ENCODE data around the gene SGK1.
"Not testable (repeated sequence)": the region's sequence is repeated elsewhere in the genome, so short reads cannot be mapped to it uniquely, and the experiment has no call there.

Gene SGK1

GRCh38 chr6:134190883-134191282 is 127.0 kb downstream of the SGK1 start:
- TF ChIP-seq, protein P1, sequence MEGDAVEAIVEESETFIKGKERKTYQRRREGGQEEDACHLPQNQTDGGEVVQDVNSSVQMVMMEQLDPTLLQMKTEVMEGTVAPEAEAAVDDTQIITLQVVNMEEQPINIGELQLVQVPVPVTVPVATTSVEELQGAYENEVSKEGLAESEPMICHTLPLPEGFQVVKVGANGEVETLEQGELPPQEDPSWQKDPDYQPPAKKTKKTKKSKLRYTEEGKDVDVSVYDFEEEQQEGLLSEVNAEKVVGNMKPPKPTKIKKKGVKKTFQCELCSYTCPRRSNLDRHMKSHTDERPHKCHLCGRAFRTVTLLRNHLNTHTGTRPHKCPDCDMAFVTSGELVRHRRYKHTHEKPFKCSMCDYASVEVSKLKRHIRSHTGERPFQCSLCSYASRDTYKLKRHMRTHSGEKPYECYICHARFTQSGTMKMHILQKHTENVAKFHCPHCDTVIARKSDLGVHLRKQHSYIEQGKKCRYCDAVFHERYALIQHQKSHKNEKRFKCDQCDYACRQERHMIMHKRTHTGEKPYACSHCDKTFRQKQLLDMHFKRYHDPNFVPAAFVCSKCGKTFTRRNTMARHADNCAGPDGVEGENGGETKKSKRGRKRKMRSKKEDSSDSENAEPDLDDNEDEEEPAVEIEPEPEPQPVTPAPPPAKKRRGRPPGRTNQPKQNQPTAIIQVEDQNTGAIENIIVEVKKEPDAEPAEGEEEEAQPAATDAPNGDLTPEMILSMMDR (IDR thresholded peaks at IDR 0.05; ENCODE audit: low read depth, low read length, missing control alignments): no peak
- no peak overlapping the region for H3K4me3 ChIP-seq (ENCODE audit: low read depth, low read length)
- DNase-seq (ENCODE audit: low read depth): no peak
- in situ Hi-C loops (cut with HindIII; ENCODE audit: low sequenced_read_pairs): no loop called here

- DNase-seq (ENCODE audit: low read depth): no peak
- no peak overlapping the region for H3K4me3 ChIP-seq (ENCODE audit: low read depth, low read length)
- TF ChIP-seq, protein P1 (IDR thresholded peaks at IDR 0.05; ENCODE audit: low read depth, low read length, missing control alignments): no peak
- in situ Hi-C loops (cut with HindIII; ENCODE audit: low sequenced_read_pairs): no loop called here
These were observed 130.2 kb downstream of the SGK1 start for GRCh38 chr6:134187751-134188150.

- no peak overlapping the region for H3K4me3 ChIP-seq (ENCODE audit: low read depth, low read length)
- in situ Hi-C loops (cut with HindIII; ENCODE audit: low sequenced_read_pairs): no loop called here
- DNase-seq (ENCODE audit: low read depth): no peak
- TF ChIP-seq, protein P1 (IDR thresholded peaks at IDR 0.05; ENCODE audit: low read depth, low read length, missing control alignments): no peak
These were observed 130.8 kb downstream of the SGK1 start for GRCh38 chr6:134187154-134187553.

DNA sequence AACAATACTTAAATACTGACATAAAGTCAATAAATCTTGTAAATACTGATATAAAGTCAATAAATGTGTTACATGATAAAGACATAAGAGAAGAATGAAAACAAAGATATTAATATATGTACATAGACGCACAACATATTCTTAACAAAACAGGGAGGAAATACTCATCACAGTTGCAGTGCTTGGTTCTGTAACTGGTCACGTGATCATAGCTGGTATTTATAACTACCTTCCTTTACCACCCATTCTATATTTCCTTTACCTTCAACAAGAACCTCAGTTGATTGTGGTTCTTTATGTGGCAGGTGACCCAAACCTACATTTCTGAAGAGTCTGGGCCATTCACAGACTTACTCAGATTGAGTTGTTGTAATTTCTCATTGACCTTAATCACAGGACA is 131.6 kb downstream of the SGK1 start:
- TF ChIP-seq, protein P1 (IDR thresholded peaks at IDR 0.05; ENCODE audit: low read depth, low read length, missing control alignments): no peak
- in situ Hi-C loops (cut with HindIII; ENCODE audit: low sequenced_read_pairs): no loop called here
- no peak overlapping the region for H3K4me3 ChIP-seq (ENCODE audit: low read depth, low read length)

DNA sequence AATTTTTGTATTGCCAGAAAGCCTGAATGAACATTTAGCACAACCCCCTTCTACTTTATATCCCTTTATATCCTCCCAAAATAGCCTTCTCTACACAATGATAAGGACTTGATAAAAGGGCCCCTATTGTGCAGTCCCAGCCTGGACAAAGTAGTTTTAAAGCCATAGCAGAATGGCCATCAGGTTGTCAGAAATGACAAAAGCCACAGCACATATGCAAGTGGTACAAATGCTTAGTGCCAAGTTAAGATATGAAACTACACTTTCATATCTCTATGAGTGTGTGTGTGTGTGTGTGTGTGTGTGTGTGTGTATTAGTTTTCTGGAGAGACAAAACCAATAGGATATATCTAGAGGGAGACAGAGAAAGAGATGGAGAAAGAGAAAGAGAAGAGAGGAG is 132.6 kb downstream of the SGK1 start:
- DNase-seq (ENCODE audit: low read depth): no peak
- in situ Hi-C loops (cut with HindIII; ENCODE audit: low sequenced_read_pairs): no loop called here
- no peak overlapping the region for H3K4me3 ChIP-seq (ENCODE audit: low read depth, low read length)
- TF ChIP-seq, protein P1 (IDR thresholded peaks at IDR 0.05; ENCODE audit: low read depth, low read length, missing control alignments): no peak

More for the DNA sequence above, 131.6 kb downstream of the SGK1 start:
- no peak for DNase-seq (ENCODE audit: low read depth)

DNA sequence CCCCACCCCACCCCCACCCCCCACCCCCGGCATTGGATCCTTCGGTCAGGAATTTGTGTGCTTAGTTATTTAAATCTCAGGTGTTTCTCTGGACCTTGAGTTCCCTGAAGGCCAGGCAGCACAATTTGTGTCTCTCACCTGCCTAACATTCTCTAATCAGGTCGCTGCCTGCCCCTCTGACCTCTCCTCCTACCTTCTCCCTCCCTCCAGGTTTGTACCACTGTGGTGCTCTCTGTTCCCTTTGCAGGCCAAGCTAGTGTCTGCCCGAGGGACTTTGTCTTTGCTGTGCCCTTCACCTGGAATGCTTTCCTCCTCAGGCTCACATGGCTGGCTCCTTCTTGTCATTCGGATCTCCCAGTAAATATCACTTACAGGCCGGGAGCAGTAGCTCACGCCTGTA is 134.1 kb downstream of the SGK1 start:
- DNase-seq (ENCODE audit: low read depth): no peak
- TF ChIP-seq, protein P1 (IDR thresholded peaks at IDR 0.05; ENCODE audit: low read depth, low read length, missing control alignments): no peak
- in situ Hi-C loops (cut with HindIII; ENCODE audit: low sequenced_read_pairs): loop anchor here (5.0 kb wide), 1 partner anchor 638 kb away; no protein-coding TSS in a partner anchor
- H3K4me3 ChIP-seq (ENCODE audit: low read depth, low read length): no peak overlapping the region

DNA sequence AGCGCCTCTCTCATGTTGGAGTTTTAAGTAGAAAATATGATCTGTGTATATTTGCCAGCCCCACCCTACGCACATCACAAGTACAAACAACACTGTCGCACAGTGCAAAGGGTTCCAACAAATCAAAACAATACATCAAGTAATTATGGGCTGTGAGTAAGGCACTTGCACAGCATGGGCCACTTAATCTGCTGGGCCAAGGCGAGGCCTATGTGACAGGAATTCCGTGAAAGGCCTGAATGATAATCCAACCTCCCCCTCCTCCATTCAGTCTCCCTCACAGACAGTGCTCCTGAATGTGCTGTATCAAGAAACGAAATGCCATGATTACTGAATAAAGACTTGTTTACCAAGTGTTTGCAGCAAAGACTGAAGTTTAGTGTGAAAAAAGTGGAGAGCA is 135.4 kb downstream of the SGK1 start:
- no peak overlapping the region for H3K4me3 ChIP-seq (ENCODE audit: low read depth, low read length)
- TF ChIP-seq, protein P1 (IDR thresholded peaks at IDR 0.05; ENCODE audit: low read depth, low read length, missing control alignments): no peak
- no peak for DNase-seq (ENCODE audit: low read depth)
- in situ Hi-C loops (cut with HindIII; ENCODE audit: low sequenced_read_pairs): loop anchor here (5.0 kb wide), 1 partner anchor 640 kb away; no protein-coding TSS in a partner anchor

GRCh38 chr6:134181726-134182125 is 136.2 kb downstream of the SGK1 start:
- not testable (repeated sequence) for H3K4me3 ChIP-seq (ENCODE audit: low read depth, low read length); DNase-seq (ENCODE audit: low read depth)
- in situ Hi-C loops (cut with HindIII; ENCODE audit: low sequenced_read_pairs): loop anchor here (5.0 kb wide), 1 partner anchor 641 kb away; no protein-coding TSS in a partner anchor

GRCh38 chr6:134181251-134181650 is 136.7 kb downstream of the SGK1 start:
- not testable (repeated sequence) for H3K4me3 ChIP-seq (ENCODE audit: low read depth, low read length); DNase-seq (ENCODE audit: low read depth)
- in situ Hi-C loops (cut with HindIII; ENCODE audit: low sequenced_read_pairs): loop anchor here (5.0 kb wide), 1 partner anchor 641 kb away; no protein-coding TSS in a partner anchor

DNA sequence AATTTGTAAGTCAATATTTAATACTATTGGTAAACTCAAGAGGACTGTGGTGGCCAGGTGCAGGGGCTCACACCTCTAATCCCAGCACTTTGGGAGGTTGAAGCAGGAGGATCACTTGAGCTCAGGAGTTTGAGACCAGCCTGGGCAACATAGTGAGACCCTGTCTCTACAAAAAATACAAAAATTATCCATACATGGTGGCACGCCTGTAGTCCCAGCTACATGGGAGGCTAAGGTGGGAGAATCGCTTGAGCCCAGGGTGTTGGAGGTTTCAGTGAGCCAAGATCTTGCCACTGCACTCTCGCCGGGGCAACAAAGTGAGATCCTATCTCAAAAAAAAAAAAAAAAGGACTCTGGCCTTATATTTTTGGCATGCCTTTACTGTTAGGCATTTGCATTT is 137.4 kb downstream of the SGK1 start:
- not testable (repeated sequence) for H3K4me3 ChIP-seq (ENCODE audit: low read depth, low read length); DNase-seq (ENCODE audit: low read depth)
- in situ Hi-C loops (cut with HindIII; ENCODE audit: low sequenced_read_pairs): loop anchor here (5.0 kb wide), 1 partner anchor 642 kb away; no protein-coding TSS in a partner anchor
